ENCODE results near the gene RALGAPB.

The RALGAPB gene

GRCh38 chr20:38610521-38610920, 137.9 kb downstream of the RALGAPB start:
- DNase-seq (ENCODE audit: low spot score) = no peak

- no peak for DNase-seq (ENCODE audit: low spot score)
Measured at GRCh38 chr20:38612751-38613515, 140.3 kb downstream of the RALGAPB start.

- DNase-seq (ENCODE audit: low spot score) = no peak
Measured at GRCh38 chr20:38615283-38615682, 142.6 kb downstream of the RALGAPB start.

DNA sequence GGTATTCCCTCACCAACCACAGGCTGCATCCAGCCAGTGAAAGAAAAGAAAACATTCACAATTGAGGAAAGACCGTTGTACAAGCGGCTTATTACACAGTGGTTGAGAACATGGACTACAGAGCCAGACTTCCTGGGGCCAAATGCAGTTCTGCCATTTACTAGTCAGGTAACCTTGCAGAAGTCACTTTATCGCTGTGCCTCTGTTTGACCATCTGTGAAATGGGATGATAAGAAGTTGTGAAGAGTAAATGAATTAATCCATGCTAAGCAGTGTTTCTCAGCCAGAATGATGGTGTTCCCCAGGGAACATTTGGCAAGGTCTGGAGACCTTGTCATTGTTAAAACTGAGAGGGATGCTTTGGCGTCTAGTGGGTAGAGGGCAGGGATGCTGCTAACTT, 143.8 kb downstream of the RALGAPB start:
- DNase-seq (ENCODE audit: low spot score) = no peak

DNA sequence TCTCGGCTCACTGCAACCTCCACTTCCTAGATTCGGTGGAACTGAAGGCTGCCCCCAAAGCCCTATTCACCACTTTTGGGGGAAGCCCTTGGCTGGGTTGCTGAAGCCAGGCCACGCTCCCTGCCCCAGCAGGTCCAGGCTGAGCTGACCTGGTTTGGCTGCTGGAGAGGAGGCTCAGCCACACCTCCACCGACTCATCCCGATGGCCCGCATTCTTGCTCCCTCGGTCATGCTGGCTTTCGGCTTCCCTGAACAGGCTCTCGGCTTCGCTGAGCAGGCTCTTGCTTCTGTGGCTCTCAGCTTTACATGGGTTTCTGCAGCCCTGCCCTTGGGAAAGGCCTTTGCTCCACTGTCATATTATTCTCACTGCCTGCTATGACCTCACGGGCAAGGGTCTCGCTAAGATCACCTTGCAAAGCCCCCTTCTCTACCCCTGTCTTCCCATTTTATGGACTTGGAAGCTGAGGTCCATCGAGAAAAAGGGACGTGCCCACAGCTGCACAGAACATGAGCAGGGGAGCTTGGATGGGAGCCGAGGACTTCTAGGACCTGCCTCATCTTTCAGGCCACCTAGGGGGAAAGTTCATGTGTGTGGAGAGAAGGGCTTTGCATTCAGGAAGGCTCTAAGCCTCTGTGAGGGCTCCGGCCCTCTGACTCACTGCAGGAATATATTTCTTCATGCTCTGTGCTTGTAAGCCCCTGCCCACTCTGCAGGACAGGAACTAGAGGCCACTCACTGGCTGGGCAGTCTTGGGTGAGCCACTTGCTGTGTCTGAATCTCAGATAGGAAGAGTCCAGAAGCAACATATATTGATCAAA, 144.6 kb downstream of the RALGAPB start:
- DNase-seq (ENCODE audit: low spot score) = no peak

DNA sequence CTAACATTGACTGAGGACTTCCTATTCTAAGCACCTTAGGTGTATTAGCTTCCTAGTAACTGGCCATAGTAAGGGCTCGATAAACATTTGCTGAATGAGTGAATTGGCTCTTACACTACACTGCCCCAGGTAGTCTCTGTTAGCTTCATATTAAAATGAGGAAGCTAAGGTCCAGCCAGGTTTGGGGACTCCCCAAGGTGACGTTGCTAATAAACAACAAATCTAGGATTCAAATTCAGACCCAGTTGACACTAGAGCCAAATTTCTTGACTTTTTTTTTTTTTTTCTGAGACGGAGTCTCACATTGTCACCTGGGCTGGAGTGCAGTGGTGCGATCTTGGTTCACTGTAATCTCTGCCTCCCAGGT, 145.2 kb downstream of the RALGAPB start:
- no peak for DNase-seq (ENCODE audit: low spot score)

- DNase-seq (ENCODE audit: low spot score) = no peak
Measured at GRCh38 chr20:38620441-38620840, 147.8 kb downstream of the RALGAPB start.

GRCh38 chr20:38623061-38623460, 150.4 kb downstream of the RALGAPB start:
- no peak for DNase-seq (ENCODE audit: low spot score)

DNA sequence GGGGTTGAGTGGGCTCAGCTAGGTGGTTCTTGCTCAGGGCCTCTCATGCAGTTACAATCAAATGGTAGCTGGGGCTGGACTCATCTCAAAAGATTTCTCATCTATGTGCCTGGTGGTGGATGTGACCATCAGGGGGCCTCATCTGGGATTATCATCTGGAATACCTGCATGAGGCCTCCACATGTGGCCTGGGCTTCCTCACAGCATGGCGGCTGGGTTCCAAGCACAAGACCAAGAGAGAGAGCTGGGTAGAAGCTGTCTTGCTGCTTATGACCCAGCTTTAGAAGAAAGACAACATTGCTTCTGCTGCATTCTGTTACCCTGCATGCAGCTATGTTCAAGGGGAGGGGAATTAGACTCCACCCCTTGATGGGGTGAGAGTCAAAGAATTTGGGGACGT, 151.4 kb downstream of the RALGAPB start:
- DNase-seq (ENCODE audit: low spot score) = no peak

GRCh38 chr20:38625896-38626295, 153.3 kb downstream of the RALGAPB start:
- no peak for DNase-seq (ENCODE audit: low spot score)

- DNase-seq (ENCODE audit: low spot score) = no peak
Measured at GRCh38 chr20:38626921-38627659, 154.4 kb downstream of the RALGAPB start.
